K562 (cell line): ENCODE measurements around the gene GGPS1. TPM values are rescaled to one million over a fixed set of nuclear protein-coding genes. Genes with fewer than 3 reads are reported as not detected.

Source experiments
- EGR1 ChIP-seq: fragments of 450-650 bp; conservative IDR thresholded peaks from 2 replicates; pipeline ENCODE4 v1.6.1; 2017; ENCODE audit warnings: mild to moderate bottlenecking
- ESRRA ChIP-seq: fragments of 450-650 bp; IDR thresholded peaks from 2 replicates; pipeline ENCODE4 v1.6.1; 2014; ENCODE audit warnings: low read depth, mild to moderate bottlenecking, moderate library complexity, borderline replicate concordance
- FOS ChIP-seq: IDR thresholded peaks from 3 replicates; pipeline ENCODE4 v1.6.1; 2011; ENCODE audit not compliant: insufficient read length; ENCODE audit errors: extremely low read depth
- GABPB2 ChIP-seq: fragments of 250-450 bp; sonication (Bioruptor Pico); conservative IDR thresholded peaks from 2 replicates; pipeline ENCODE4 v1.5.1; 2021; ENCODE audit warnings: mild to moderate bottlenecking
- KAT2B ChIP-seq: IDR thresholded peaks from one replicate; pipeline ENCODE4 v1.6.1; 2012; ENCODE audit warnings: low read depth, mild to moderate bottlenecking, control low read depth, inconsistent platforms, low read length, moderate library complexity
- PURB ChIP-seq: sonication (generic); formaldehyde crosslinking; IDR thresholded peaks from 2 replicates; pipeline ENCODE4 v1.9.0; 2021; ENCODE audit warnings: low read depth, mild to moderate bottlenecking, missing genetic modification reagents
- RBM25 ChIP-seq: fragments of 200-400 bp; formaldehyde crosslinking; IDR thresholded peaks from 2 replicates; pipeline ENCODE4 v1.6.1; 2018; ENCODE audit warnings: low read length, low read depth, moderate library complexity; ENCODE audit not compliant: severe bottlenecking
- XRCC3 ChIP-seq: fragments of 450-650 bp; IDR thresholded peaks from 2 replicates; pipeline ENCODE4 v1.6.1; 2017; ENCODE audit warnings: mild to moderate bottlenecking, moderate library complexity
- ZNF23 ChIP-seq: fragments of 250-450 bp; sonication (Bioruptor Pico); IDR thresholded peaks from 2 replicates; pipeline ENCODE4 v1.4.0; 2020; ENCODE audit warnings: mild to moderate bottlenecking
- ZNF785 ChIP-seq: fragments of 250-450 bp; sonication (Bioruptor Pico); IDR thresholded peaks from 2 replicates; pipeline ENCODE4 v1.4.0; 2020; ENCODE audit warnings: mild to moderate bottlenecking
- ZZZ3 ChIP-seq: fragments of 450-650 bp; IDR thresholded peaks from 2 replicates; pipeline ENCODE4 v1.6.1; 2016; ENCODE audit warnings: antibody characterized with exemption, mild to moderate bottlenecking, moderate library complexity
- polyA plus RNA-seq, 8 experiments: library from polyadenylated mRNA; depleted of rRNA in 4 of 8; stranded (reverse) in 5 of 8; unstranded in 3 of 8; fragments of >200 nt; fragmentation: Nextera tagmentation in 2 of 8; fragmentation: Illumina TruSeq in 1 of 8; extraction: Ambion mirVana in 2 of 8; extraction: Trizol in 1 of 8; gene quantifications; 2 replicates each; pipeline versions ENCODE4 v1.2.1 to v1.2.3, GENCODE V29; 2011 to 2014; ENCODE audit warnings: inconsistent platforms in 1 of 8, missing spikeins in 1 of 8
- total RNA-seq, 7 experiments: library from RNA; depleted of rRNA in 6 of 7; stranded (reverse); fragments of >200 nt in 6 of 7; fragmentation: Illumina TruSeq in 2 of 7; extraction: Trizol in 2 of 7; gene quantifications; 2 replicates each; pipeline versions ENCODE4 v1.2.1 to v1.2.3, GENCODE V29; 2011 to 2021; ENCODE audit warnings: low replicate concordance in 1 of 7
- TF ChIP-seq, protein P1 (sequence below), 2 experiments: fragments of 450-650 bp in 1 of 2; sonication (generic) in 1 of 2; formaldehyde crosslinking in 1 of 2; IDR thresholded peaks; 2 replicates each; pipeline versions ENCODE4 v1.7.1 to v1.9.0; 2016 to 2022; ENCODE audit warnings: inconsistent platforms in 1 of 2, mild to moderate bottlenecking in 1 of 2, missing genetic modification reagents in 1 of 2
- TF ChIP-seq, protein P2 (sequence below), 2 experiments: IDR thresholded peaks; 2 replicates each; pipeline ENCODE4 v1.6.1; 2012; ENCODE audit warnings: improper control_type of control experiment in 2 of 2, low read depth in 2 of 2, low read length in 2 of 2, borderline replicate concordance in 1 of 2
- TF ChIP-seq, protein P3 (sequence below): fragments of 250-450 bp; sonication (Bioruptor Pico); IDR thresholded peaks from 2 replicates; pipeline ENCODE4 v1.8.0; 2022; ENCODE audit warnings: moderate library complexity, mild to moderate bottlenecking, inconsistent platforms

The GGPS1 gene
- total and polyA plus RNA-seq, 9 of the 15 experiments (the other 6 are each of a cell fraction or from before 2014, with no cell fraction given) = 18.8 to 104 (median 56.3) TPM

DNA sequence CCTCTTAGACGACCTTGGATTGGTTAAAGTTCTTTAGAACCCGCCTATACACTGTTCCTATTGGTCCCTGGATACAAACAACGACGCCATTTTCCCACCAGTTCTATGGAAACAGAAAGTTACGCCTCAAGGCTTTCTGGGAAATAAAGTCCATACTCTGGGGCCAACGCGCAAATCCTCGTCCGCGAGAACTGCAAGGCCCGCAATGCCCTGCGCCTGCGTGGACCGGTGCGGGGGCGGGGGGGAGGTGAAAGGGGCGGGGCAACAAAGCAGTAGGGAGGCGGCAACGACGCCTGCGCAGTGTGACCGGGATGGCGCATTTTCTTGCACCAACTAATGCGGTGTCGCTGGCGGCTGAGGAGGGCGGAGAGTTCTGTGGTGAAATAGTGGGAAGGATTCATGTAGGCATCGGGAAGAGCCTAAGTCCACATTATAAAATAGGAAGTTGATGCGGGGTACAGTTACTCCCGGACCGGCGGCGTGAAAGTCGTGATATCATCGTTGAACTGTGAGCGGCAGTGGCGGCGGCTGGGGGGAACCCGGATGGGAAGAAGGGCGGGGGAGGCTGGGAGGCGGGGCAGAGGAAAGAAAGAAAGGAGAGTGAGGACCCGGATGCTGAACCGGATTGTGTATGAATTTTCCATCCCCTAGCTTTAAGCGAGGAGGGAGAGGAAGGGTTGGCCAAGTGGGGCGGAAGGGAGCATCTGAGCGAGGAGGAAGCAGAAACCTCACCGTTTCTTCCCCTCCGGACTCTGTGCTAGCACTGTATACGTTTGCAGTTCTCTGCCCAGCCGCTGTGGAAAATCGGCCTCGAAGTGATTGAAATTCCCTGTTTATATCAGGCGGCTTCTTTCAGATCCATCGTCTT is at the start of gene GGPS1 (continued):
- TF ChIP-seq, protein P1, sequence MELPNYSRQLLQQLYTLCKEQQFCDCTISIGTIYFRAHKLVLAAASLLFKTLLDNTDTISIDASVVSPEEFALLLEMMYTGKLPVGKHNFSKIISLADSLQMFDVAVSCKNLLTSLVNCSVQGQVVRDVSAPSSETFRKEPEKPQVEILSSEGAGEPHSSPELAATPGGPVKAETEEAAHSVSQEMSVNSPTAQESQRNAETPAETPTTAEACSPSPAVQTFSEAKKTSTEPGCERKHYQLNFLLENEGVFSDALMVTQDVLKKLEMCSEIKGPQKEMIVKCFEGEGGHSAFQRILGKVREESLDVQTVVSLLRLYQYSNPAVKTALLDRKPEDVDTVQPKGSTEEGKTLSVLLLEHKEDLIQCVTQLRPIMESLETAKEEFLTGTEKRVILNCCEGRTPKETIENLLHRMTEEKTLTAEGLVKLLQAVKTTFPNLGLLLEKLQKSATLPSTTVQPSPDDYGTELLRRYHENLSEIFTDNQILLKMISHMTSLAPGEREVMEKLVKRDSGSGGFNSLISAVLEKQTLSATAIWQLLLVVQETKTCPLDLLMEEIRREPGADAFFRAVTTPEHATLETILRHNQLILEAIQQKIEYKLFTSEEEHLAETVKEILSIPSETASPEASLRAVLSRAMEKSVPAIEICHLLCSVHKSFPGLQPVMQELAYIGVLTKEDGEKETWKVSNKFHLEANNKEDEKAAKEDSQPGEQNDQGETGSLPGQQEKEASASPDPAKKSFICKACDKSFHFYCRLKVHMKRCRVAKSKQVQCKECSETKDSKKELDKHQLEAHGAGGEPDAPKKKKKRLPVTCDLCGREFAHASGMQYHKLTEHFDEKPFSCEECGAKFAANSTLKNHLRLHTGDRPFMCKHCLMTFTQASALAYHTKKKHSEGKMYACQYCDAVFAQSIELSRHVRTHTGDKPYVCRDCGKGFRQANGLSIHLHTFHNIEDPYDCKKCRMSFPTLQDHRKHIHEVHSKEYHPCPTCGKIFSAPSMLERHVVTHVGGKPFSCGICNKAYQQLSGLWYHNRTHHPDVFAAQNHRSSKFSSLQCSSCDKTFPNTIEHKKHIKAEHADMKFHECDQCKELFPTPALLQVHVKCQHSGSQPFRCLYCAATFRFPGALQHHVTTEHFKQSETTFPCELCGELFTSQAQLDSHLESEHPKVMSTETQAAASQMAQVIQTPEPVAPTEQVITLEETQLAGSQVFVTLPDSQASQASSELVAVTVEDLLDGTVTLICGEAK (IDR thresholded peaks at IDR 0.05) = peak; percentile 96
- TF ChIP-seq, protein P1 (CRISPR knock-in tag; IDR thresholded peaks at IDR 0.05) = no peak
- TF ChIP-seq ESRRA (peak; percentile 59), RBM25 (peak; percentile 82), KAT2B (no peak), XRCC3 (no peak), ZNF23 (CRISPR knock-in tag) (no peak), ZNF785 (CRISPR knock-in tag) (no peak), ZZZ3 (peak; percentile 95), FOS (peak; percentile 93), EGR1 (peak; percentile 99), PURB (CRISPR knock-in tag) (no peak), GABPB2 (no peak)
- TF ChIP-seq, protein P2, sequence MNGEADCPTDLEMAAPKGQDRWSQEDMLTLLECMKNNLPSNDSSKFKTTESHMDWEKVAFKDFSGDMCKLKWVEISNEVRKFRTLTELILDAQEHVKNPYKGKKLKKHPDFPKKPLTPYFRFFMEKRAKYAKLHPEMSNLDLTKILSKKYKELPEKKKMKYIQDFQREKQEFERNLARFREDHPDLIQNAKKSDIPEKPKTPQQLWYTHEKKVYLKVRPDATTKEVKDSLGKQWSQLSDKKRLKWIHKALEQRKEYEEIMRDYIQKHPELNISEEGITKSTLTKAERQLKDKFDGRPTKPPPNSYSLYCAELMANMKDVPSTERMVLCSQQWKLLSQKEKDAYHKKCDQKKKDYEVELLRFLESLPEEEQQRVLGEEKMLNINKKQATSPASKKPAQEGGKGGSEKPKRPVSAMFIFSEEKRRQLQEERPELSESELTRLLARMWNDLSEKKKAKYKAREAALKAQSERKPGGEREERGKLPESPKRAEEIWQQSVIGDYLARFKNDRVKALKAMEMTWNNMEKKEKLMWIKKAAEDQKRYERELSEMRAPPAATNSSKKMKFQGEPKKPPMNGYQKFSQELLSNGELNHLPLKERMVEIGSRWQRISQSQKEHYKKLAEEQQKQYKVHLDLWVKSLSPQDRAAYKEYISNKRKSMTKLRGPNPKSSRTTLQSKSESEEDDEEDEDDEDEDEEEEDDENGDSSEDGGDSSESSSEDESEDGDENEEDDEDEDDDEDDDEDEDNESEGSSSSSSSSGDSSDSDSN (IDR thresholded peaks at IDR 0.05; ENCODE audit: borderline replicate concordance in 1 of 2, low read depth in 2 of 2, low read length in 2 of 2) = peak in 1 of 2 experiments; percentile 97; a peak in 2 of 4 replicates
- TF ChIP-seq, protein P3, sequence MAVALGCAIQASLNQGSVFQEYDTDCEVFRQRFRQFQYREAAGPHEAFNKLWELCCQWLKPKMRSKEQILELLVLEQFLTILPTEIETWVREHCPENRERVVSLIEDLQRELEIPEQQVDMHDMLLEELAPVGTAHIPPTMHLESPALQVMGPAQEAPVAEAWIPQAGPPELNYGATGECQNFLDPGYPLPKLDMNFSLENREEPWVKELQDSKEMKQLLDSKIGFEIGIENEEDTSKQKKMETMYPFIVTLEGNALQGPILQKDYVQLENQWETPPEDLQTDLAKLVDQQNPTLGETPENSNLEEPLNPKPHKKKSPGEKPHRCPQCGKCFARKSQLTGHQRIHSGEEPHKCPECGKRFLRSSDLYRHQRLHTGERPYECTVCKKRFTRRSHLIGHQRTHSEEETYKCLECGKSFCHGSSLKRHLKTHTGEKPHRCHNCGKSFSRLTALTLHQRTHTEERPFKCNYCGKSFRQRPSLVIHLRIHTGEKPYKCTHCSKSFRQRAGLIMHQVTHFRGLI (CRISPR knock-in tag) = 0 out of 2 replicates have a peak, but pooled peaks have one; percentile 6
